Measurements from ENCODE around the gene CD300LG.

- TF ChIP-seq CTCF (IDR thresholded peaks at IDR 0.05; ENCODE audit: low read length) (no peak), EZH2phosphoT487 (IDR thresholded peaks at IDR 0.05; ENCODE audit: low read length) (no peak)
These were observed 41.9 kb upstream of the CD300LG start for GRCh38 chr17:43805117-43805516.

Measured in MM.1S (cell line).